NCI-H146 treated with DMSO at 0.1 percent for 48 hours (cell line): ENCODE measurements around the gene ADTRP.

ENCODE experiments used
- DNase-seq: peaks from one replicate; lab custom pipeline; 2025; ENCODE audit not compliant: unreplicated experiment; lab: John Stamatoyannopoulos, UW

Gene ADTRP

DNA sequence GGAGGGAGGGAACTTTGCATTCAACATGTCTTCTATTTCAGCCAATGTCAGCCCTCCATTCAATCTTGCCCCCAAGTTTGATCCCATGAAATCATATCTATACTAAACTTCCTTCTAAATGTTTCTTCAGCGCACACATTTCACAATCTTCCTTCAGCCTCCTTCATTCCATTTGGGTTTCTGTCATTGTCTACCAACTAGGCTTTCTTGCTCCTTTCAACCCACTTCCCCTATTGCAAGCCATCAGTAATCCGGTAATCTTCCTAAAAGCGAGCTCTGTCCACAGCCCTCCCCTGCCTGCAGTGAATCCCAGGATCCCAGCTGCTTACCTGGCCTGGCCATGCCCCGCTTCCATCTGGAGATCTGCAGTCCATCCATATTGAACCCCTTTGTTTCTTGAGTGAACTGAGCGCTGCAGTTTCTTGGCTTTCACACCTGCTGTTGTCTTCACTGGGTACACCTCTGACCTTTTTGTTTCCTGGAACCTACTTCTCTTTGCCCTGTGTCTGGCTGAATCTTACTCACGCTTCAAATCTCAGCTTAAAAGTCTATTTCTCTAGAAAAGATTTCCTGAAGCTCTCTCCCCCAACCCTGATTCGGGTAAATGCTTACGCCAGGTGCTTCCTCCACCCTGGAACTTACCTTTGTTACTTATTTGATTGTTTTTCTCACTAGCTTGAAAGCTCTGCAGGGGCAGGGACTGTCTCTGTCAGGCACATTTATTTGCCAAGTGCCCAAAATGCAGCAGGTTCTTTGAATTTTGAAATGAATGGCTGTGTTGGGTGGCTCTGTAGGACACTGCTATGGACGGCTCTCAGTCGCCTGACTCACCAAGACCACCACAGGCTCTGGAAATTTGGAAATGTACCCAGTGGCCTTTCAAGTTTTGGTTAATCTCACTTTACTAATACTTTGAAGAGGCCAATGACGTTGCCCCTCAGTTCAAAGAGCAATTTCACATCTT, 50.3 kb downstream of the ADTRP start:
- DNase-seq: no peak

DNA sequence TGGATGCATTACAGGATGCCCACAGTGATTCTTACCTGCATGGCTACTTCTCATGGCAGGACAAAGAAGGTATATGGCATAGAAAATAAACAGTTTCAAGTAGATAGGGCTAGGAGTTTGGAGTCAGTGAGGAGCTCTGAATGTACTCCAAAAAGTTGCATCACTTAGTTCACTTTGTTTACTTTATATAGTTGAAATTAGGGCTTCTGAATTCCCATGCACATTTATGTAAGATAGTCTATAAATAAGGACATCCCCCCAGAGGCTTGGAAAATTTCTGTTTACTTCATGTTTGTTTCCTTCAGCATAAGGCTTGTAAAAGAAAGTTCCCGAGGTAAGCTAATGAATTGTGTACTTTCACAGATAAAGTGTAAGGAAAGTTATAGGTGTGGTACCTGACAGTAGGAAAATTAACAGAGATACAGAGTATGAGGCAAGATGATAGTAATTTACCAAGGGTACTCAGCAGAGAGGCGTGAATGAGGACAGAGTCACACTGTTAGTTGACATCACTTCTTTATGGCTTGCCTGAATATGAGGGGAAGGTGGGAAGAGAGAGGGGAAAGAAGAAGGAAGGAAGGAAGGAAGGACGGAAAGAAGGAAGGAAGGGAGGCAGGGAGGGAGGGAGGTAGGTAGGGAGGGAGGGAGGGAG, 51.1 kb downstream of the ADTRP start:
- no peak for DNase-seq

- DNase-seq: no peak
Measured at GRCh38 chr6:11724286-11724685, 54.3 kb downstream of the ADTRP start.

DNA sequence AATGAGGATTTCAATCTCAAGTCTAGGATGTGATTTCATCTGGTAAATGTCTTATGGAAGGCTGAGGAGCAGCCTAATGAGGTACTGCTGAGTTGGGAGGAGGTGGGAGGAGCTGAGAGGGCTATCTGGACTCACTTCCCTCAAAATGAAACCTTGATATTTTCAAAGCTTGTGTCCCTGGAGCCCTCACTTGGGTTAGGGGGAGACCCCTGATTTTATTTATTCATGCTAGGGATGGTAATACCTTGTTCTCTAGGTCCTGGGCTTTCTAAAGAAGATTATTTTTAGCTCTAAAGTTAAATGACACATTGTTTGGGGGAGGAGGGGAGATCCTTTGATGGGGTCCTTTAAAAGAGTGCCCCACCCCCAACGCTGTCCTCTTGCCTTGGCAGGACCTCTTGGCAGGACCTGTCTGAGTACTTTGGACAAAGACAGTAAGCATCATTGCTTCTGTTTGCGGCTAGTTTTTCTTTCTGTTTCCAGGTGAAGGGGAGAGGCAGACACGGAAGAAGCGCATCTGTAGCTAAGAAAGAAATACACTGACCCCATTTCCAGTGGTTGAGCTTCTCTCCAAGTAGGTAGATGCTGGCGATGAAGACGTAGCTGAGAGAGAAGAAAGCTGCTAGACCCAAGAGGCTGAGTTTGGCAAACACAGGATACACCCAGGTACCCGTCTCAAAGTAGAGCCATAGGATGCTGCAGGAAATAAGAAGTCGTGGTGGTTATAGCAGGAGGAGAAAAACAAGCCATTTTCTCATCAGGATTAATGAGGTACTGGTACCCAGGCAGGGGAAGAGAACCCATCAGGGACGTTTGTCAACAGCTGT, 55.6 kb downstream of the ADTRP start:
- no peak for DNase-seq

DNA sequence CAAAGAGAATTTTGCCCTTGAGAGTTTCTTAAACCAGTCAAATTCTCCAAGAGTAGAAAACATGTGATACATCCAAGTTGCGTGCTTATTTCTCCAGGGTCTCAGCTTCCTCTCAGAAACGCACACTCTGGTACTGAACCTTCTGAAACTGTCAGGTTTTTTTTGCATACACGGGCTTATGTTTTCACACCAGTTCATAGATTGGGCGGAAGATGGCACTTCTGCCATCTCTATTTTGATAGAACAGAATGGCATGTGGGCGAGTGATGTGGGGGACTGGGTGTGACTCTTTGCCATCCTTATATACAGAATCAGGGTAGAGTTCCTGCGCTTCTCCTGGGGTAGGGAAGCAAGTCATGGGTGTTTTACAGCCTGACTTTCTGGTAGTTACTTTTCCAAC, 56.4 kb downstream of the ADTRP start:
- no peak for DNase-seq

- DNase-seq: no peak
Measured at GRCh38 chr6:11718463-11718862, 60.1 kb downstream of the ADTRP start.

DNA sequence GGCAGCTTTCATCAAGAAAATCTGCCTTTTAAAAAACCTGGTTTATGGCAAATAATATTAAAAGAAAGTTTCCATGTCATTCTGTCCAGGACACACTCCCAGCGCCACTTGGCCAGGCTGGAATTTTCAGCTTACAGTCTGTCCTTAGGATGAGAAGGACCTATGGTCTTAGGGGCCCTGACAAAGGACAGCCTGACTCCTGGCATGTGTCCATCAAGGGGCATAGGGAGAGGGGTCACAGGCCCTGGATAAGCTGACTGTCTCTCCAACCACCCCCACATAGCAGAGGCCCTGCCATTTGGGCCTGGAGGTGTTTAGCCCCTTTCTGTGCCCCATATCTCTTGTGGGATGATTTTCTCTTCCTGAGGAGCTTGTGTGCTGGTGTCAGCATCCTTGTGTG, 60.6 kb downstream of the ADTRP start:
- DNase-seq: no peak

- no peak for DNase-seq
Measured at GRCh38 chr6:11714798-11715285, 63.8 kb downstream of the ADTRP start.

GRCh38 chr6:11714116-11714797, 64.3 kb downstream of the ADTRP start:
- DNase-seq: no peak

- no peak for DNase-seq
Measured at GRCh38 chr6:11712760-11713159, 65.8 kb downstream of the ADTRP start.

- no peak for DNase-seq
Measured at GRCh38 chr6:11711984-11712711, 66.5 kb downstream of the ADTRP start.

DNA sequence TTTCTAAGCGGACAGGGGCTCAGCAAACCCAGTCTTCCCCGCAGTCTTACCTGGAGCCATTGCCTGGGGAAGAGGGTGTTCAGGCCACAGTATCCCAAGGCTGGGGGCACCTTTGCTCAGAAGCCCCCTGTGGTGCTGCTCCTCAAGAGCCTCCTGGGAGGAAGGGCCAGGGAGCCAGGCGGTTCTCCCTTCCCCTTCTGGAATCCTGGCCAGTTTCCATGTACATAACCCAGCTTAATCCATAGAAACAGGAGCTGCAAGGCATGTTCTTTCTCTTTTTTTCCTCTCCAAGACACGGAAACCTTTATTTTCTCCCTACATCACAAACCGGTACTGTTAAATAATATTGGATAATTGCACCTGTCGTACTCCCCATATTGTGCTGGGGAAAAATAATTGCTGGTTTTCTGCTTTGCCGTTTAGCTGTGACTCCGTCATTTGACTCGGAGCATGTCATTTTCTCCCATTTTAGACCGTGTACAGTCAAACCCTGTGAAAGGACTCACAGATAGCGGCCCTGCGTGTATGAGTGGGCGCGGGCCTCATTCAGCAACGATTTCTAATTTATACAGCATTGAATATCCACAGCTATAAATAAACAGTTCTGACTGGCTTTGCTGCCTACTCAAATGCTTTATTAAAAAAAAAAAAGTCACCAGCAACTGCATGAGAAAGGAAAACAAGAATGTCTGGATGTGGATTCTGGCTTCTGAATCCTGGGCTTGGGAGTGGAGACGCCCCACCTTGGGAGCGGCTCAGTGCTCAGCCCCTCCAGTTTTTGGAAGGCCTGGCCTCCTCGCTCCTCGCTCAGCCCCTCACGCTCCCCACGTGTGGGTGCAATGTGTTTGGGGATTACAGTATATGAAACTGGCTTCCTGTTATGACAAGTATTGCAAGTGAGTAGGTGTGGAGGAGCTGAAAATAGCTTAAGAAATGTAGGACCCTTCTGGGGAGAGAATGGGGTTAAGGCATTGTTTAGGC, 67.3 kb downstream of the ADTRP start:
- no peak for DNase-seq

- DNase-seq: no peak
Measured at GRCh38 chr6:11710311-11710761, 68.3 kb downstream of the ADTRP start.

GRCh38 chr6:11706171-11706570, 72.4 kb downstream of the ADTRP start:
- DNase-seq: no peak

GRCh38 chr6:11705483-11705882, 73.1 kb downstream of the ADTRP start:
- no peak for DNase-seq

- DNase-seq: no peak
Measured at GRCh38 chr6:11705069-11705468, 73.5 kb downstream of the ADTRP start.

GRCh38 chr6:11703725-11704124, 74.9 kb downstream of the ADTRP start:
- no peak for DNase-seq

- no peak for DNase-seq
Measured at GRCh38 chr6:11702500-11703130, 76.0 kb downstream of the ADTRP start.
